GM12873 (cell line): ENCODE results near the gene DPH3.

Experiments
- TF ChIP-seq, protein P1 (sequence below): IDR thresholded peaks from 2 replicates; pipeline ENCODE4 v1.5.1; 2012; ENCODE audit warnings: low read depth, mild to moderate bottlenecking, moderate library complexity, low read length, control low read depth; ENCODE audit not compliant: insufficient read depth; ENCODE audit errors: missing control alignments

Gene DPH3

DNA sequence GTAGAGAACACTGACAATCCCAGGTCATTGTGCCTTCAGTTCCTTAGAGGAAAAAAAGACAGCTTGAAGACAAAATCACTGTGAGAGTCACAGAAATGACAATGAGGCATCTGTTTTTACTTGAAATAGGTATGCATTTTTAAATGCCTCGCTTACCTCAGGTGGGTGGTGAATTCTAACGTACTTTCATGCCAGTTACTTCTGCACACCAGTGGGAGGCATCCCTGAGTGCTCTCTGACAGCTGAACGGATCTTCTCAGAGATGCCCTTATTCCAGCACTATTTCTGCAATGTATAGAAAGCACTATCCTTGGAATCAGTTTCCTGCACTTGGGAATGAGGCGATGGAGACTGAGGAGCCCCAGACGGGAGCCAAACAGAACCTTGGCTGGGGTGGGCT lies 16.2 kb downstream of the DPH3 start:
- TF ChIP-seq, protein P1, sequence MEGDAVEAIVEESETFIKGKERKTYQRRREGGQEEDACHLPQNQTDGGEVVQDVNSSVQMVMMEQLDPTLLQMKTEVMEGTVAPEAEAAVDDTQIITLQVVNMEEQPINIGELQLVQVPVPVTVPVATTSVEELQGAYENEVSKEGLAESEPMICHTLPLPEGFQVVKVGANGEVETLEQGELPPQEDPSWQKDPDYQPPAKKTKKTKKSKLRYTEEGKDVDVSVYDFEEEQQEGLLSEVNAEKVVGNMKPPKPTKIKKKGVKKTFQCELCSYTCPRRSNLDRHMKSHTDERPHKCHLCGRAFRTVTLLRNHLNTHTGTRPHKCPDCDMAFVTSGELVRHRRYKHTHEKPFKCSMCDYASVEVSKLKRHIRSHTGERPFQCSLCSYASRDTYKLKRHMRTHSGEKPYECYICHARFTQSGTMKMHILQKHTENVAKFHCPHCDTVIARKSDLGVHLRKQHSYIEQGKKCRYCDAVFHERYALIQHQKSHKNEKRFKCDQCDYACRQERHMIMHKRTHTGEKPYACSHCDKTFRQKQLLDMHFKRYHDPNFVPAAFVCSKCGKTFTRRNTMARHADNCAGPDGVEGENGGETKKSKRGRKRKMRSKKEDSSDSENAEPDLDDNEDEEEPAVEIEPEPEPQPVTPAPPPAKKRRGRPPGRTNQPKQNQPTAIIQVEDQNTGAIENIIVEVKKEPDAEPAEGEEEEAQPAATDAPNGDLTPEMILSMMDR: no peak

GRCh38 chr3:16247282-16248061 lies 17.3 kb downstream of the DPH3 start:
- TF ChIP-seq, protein P1: peak; percentile 93

GRCh38 chr3:16245609-16246008 lies 19.1 kb downstream of the DPH3 start:
- TF ChIP-seq, protein P1: no peak

- TF ChIP-seq, protein P1: no peak
Measured at GRCh38 chr3:16243706-16244490, 20.8 kb downstream of the DPH3 start.

DNA sequence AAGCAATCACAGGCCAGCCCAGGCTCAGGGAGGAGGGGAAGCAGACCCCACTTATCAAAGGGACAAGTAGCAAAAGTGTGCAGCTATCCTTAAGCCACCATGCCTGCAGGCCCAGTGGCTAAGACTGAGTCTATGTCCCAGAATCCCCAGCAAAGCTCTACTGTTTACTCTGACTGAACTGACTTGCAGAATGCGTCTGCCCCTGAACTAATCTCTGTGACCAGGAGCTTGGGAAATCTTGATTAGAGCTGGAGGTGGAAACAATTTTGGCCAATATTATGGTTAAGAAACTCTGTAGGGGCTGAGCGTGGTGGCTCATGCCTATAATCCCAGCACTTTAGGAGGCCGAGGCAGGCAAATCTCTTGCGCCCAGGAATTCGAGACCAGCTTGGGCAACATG lies 22.6 kb downstream of the DPH3 start:
- TF ChIP-seq, protein P1: no peak

- TF ChIP-seq, protein P1: no peak
Measured at GRCh38 chr3:16241225-16241624, 23.5 kb downstream of the DPH3 start.

DNA sequence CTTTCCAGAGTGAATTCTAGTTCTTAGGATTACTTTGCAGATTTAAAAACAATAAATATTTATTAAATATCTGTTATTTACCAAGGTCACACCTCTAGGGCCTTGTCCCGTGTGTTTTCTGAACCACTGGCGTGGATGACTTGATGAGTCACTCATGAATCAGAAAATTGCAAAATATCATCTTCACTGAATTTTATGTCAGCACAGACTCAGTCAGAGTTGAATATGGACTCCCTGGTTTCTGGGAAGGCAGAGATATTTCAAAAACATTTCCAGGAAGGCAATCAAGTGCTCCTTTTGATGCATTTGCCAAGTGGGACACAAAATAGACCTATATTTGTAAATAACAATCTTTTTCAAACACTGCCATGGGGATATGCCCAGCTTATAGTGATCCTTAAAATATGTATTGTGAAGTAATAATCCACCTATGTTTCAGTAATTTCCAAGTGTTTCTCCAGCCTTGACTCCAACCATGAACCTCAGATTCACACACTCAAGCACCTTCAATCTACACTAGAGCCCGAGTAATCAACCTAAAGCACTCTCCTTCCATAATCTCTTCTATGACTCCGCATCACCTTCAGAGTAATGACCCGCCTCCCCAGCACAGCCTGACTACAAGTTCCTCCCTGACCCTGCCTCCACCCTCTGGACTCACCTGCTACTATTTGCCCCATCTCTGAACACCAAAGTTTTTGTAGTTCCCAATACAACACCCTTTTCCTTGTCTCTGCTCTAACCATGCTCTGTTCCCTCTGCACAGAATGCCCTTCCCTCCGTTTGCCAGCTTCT lies 24.3 kb downstream of the DPH3 start:
- TF ChIP-seq, protein P1: no peak
